ENCODE data around the gene CRYBG3.

The CRYBG3 gene

DNA sequence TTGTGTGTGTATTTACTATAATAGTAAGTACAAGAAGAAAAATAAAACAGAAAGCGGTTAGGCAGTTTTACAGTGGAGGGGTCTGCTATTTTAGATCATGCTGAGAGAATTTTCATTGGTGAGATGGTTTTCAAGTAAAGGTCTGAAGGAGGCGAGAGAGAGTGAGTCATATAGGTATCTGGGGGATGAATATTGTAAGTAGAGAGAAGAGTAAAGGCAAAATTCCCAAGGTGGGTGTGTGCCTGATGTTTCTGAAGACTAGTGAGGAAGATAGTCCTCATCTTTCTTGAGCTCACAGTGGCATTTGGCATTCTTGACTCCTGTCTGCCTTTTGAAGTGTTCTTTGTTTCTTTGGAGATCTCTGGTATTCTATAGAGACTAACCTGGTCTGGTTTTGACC, 38.6 kb downstream of the CRYBG3 start:
- Histone ChIP-seq H3K27me3 (ENCODE audit: low read depth) (no peaks in the 10 kb centered on the region), H3K9me3 (no peaks in the 10 kb centered on the region), H3K4me3 (no peak overlapping the region), H3K4me1 (0 out of 2 replicates have a peak, but pooled peaks cover 3% of the 10 kb centered on the region), H3K36me3 (replicated peaks) (no peaks in the 10 kb centered on the region)
- in situ Hi-C loops (cut with MboI; ENCODE audit: low sequenced_read_pairs): no loop called here
- no peak for DNase-seq (ENCODE audit: low spot score in 2 of 2)

DNA sequence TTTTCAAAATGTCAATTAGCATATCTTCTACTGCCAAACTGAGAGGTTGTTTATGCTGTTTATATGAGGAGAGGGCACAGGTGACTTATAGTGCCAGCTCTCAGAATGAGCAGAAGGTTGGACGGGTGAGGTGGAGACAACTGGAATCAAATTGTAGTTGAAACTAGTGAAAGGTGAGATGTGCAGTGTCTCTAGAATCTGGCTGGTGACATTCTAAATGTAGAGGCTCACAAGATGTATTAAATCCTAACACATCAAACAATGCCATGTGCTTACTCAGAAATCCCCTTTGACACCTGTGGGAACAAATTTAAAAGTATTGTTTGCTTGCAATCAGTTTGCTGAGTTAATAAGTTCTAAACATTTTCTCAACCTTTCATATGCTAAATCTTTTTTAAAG, 40.8 kb downstream of the CRYBG3 start:
- no peaks in the 10 kb centered on the region for H3K9me3 ChIP-seq
- peak in 1 of 2 experiments; percentile 17 for DNase-seq (ENCODE audit: low spot score in 2 of 2)
- H3K27me3 ChIP-seq (ENCODE audit: low read depth): no peaks in the 10 kb centered on the region
- in situ Hi-C loops (cut with MboI; ENCODE audit: low sequenced_read_pairs): no loop called here
- H3K36me3 ChIP-seq (replicated peaks): no peaks in the 10 kb centered on the region
- no peak overlapping the region for H3K4me3 ChIP-seq
- 0 out of 2 replicates have a peak, but pooled peaks cover 3% of the 10 kb centered on the region for H3K4me1 ChIP-seq

DNA sequence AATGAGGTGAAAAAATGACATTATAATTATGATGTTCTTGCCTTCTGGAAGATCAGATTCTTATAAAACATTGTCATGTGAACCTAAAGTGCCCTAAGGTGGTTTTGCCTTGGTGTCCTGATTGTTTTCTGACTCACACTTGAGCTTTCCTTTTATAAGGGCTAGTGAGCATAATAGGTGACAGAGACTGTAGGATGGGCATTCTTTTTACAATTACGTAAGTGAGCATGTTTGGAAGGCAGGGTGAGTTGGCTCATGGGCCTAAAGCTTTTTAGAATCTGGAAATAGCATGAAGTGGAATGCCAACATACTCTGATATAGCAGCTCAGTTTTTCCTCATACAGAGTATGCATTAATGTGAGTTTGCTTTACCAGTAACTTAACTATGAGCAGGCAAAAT, 41.2 kb downstream of the CRYBG3 start:
- DNase-seq (ENCODE audit: low spot score in 2 of 2): peak in 1 of 2 experiments; percentile 15
- in situ Hi-C loops (cut with MboI; ENCODE audit: low sequenced_read_pairs): no loop called here
- Histone ChIP-seq H3K27me3 (ENCODE audit: low read depth) (no peaks in the 10 kb centered on the region), H3K36me3 (replicated peaks) (no peaks in the 10 kb centered on the region), H3K4me3 (no peak overlapping the region), H3K4me1 (0 out of 2 replicates have a peak, but pooled peaks cover 3% of the 10 kb centered on the region), H3K9me3 (no peaks in the 10 kb centered on the region)

GRCh38 chr3:97863775-97864174, 42.0 kb downstream of the CRYBG3 start:
- in situ Hi-C loops (cut with MboI; ENCODE audit: low sequenced_read_pairs): no loop called here
- no peak overlapping the region for H3K4me3 ChIP-seq
- DNase-seq (ENCODE audit: low spot score in 2 of 2): no peak

DNA sequence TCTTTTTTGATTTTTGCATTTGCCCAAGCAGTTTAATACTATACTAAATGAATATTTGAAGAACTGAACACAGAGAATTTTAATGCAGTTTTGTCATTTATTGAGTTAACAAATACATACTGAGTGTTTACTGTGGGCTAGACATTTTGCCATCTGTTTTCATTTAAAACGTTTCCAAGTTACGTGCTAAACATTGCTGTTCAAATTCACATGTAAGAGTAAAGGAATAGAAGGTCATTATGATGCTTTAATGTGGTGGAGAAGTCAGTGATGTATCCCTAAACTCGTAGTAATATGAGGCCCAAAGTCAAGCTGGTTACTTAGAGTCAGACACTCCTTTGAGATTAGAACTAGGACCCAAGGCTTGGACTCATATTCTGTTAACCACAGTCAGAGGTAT, 49.4 kb downstream of the CRYBG3 start:
- Histone ChIP-seq H3K27me3 (ENCODE audit: low read depth) (no peaks in the 10 kb centered on the region), H3K4me1 (no peaks in the 10 kb centered on the region), H3K36me3 (replicated peaks) (no peaks in the 10 kb centered on the region), H3K9me3 (no peaks in the 10 kb centered on the region), H3K4me3 (no peak overlapping the region)
- DNase-seq (ENCODE audit: low spot score in 2 of 2): no peak
- in situ Hi-C loops (cut with MboI; ENCODE audit: low sequenced_read_pairs): no loop called here

More at GRCh38 chr3:97863775-97864174, 42.0 kb downstream of the CRYBG3 start:
- H3K36me3 ChIP-seq (replicated peaks): no peaks in the 10 kb centered on the region
- 0 out of 2 replicates have a peak, but pooled peaks cover 3% of the 10 kb centered on the region for H3K4me1 ChIP-seq
- H3K9me3 ChIP-seq: no peaks in the 10 kb centered on the region
- H3K27me3 ChIP-seq (ENCODE audit: low read depth): no peaks in the 10 kb centered on the region

DNA sequence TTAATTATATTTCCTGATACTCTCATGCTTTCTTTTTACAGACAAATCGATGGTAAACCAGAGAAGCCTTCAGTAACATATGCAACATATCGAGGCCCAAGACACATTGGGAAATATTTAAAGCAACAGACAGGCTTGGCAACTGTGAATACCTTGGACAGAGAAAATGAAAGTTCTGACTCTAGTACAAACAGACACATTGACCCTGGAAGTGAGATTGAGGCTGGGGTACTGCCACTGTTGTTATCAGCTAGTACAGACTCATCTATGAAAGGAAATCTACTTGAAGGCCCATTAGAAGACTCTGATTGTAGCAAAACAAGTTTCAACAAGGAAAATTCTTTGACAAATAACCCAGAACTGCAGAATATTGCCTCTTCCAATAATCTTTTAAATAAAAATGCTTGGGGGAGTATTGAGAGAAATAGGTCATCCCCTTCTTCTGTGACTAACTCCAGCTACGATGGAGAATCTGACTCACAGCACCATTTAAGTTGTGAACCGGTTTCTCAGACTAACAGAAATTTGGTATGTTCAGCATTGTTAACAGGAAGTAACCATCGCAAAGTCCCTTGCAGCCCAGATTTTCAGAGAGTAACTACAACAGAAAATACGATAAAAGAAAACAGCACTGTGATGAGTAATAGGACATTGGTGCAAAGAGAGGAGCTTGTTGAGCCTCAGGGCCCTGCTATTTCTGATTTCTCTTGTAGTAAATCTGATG, 50.2 kb downstream of the CRYBG3 start:
- H3K4me3 ChIP-seq: no peak overlapping the region
- in situ Hi-C loops (cut with MboI; ENCODE audit: low sequenced_read_pairs): no loop called here
- no peaks in the 10 kb centered on the region for H3K9me3 ChIP-seq
- H3K36me3 ChIP-seq (replicated peaks): no peaks in the 10 kb centered on the region
- DNase-seq (ENCODE audit: low spot score in 2 of 2): no peak
- H3K4me1 ChIP-seq: no peaks in the 10 kb centered on the region
- H3K27me3 ChIP-seq (ENCODE audit: low read depth): no peaks in the 10 kb centered on the region

DNA sequence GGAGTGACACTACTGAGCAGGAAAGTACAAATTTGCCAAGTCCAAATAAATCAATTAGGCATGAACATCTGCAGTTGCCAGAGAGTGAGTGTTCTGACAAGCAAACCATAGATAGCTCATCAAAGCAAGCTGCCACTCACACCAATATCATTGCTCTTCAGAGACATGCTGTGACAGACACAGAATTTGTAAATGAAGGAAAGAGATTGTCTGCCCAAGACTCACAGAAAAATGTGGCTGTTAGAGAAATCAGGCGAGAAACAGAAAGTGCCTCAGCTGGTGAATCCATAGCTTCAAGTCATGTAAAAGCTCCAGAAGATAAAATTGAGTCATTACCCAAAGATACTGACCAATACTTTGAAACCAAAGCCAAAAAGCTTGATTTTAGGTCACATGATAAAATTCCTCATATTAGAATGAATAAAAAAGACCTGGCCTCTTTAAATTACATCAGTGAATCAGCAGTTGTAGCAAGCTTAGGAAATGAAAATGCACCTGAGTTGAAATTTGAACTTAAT, 50.8 kb downstream of the CRYBG3 start:
- H3K4me3 ChIP-seq: no peak overlapping the region
- no peaks in the 10 kb centered on the region for H3K27me3 ChIP-seq (ENCODE audit: low read depth)
- H3K4me1 ChIP-seq: no peaks in the 10 kb centered on the region
- no peaks in the 10 kb centered on the region for H3K36me3 ChIP-seq (replicated peaks)
- no peaks in the 10 kb centered on the region for H3K9me3 ChIP-seq
- in situ Hi-C loops (cut with MboI; ENCODE audit: low sequenced_read_pairs): no loop called here
- DNase-seq (ENCODE audit: low spot score in 2 of 2): no peak

DNA sequence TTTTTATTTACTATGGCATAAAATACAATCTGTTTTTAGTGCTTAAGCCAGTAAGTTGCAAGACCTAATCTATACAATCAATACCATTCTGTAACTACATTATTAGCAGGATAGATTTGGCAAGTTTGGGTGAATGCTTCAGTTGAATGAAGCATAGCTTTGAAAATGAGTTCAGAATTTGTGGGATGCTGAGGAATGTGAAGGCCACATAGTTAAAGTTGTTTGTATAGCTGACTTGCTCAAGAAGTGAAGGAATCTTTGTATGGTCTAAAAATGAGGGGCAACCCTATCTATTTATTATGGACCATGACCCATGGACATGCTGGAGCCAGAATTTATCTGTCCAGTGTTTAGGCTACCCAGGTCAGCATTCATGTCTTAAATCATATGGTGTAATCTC, 58.5 kb downstream of the CRYBG3 start:
- Histone ChIP-seq H3K4me3 (no peak overlapping the region), H3K9me3 (no peaks in the 10 kb centered on the region), H3K4me1 (no peaks in the 10 kb centered on the region), H3K36me3 (replicated peaks) (no peaks in the 10 kb centered on the region), H3K27me3 (ENCODE audit: low read depth) (no peaks in the 10 kb centered on the region)
- DNase-seq (ENCODE audit: low spot score in 2 of 2): no peak
- in situ Hi-C loops (cut with MboI; ENCODE audit: low sequenced_read_pairs): no loop called here

GRCh38 chr3:97882975-97883598, 61.3 kb downstream of the CRYBG3 start:
- no peaks in the 10 kb centered on the region; the same call in 1 of the 2 replicates for H3K36me3 ChIP-seq (replicated peaks)
- no peak for DNase-seq (ENCODE audit: low spot score in 2 of 2)
- H3K27me3 ChIP-seq (ENCODE audit: low read depth): no peaks in the 10 kb centered on the region
- in situ Hi-C loops (cut with MboI; ENCODE audit: low sequenced_read_pairs): no loop called here
- no peaks in the 10 kb centered on the region for H3K4me1 ChIP-seq
- H3K4me3 ChIP-seq: no peak overlapping the region
- no peaks in the 10 kb centered on the region for H3K9me3 ChIP-seq

DNA sequence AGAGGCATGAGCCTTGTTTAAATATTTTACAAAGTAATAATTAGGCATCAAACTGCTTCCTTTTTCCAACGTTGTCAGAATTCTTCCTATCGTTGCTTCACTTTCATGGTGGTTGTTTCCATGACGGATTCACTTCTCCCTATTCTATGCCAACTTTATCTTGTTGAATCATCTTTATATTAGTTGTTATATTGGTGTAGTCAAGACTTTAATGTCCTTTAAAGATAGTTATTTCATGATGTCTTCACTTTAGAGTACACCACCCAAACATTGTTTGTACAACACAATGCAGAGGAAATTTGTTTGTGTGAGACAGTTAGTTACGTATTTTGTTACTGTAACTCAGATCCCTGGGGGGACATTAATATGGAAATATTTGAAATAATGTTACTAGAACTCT, 61.9 kb downstream of the CRYBG3 start:
- DNase-seq (ENCODE audit: low spot score in 2 of 2): no peak
- in situ Hi-C loops (cut with MboI; ENCODE audit: low sequenced_read_pairs): no loop called here

DNA sequence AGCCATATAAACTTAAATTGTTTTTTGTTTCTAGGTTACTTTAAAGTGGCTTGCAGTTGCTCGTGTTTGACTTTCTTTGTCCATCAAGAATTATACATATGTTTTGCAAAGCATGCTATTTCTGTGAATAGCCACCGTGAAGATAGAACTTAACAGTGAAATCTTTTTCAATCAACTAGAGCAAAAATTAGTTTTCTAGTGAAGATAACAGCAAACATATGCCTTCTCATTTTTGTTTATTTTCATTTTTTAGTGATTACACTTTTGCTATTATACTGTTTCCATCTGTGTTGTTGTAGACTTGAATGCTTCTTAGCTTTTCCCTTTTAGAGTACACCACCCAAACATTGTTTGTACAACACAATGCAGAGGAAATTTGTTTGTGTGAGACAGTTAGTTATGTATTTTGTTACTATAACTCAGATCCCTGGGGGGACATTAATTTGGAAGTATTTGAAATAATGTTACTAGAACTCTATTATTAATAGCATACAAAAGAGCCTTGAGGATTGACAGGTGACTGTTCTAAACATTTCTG, 62.8 kb downstream of the CRYBG3 start:
- no peak for DNase-seq (ENCODE audit: low spot score in 2 of 2)
- Histone ChIP-seq H3K27me3 (ENCODE audit: low read depth) (no peaks in the 10 kb centered on the region), H3K4me1 (no peaks in the 10 kb centered on the region), H3K4me3 (no peak overlapping the region), H3K36me3 (replicated peaks) (peaks cover 9% of the 10 kb centered on the region), H3K9me3 (no peaks in the 10 kb centered on the region)
- in situ Hi-C loops (cut with MboI; ENCODE audit: low sequenced_read_pairs): no loop called here

More for the DNA sequence above, 61.9 kb downstream of the CRYBG3 start:
- no peaks in the 10 kb centered on the region for H3K27me3 ChIP-seq (ENCODE audit: low read depth)
- H3K4me3 ChIP-seq: no peak overlapping the region
- no peaks in the 10 kb centered on the region for H3K9me3 ChIP-seq
- H3K4me1 ChIP-seq: no peaks in the 10 kb centered on the region
- H3K36me3 ChIP-seq (replicated peaks): peaks cover 3% of the 10 kb centered on the region

- in situ Hi-C loops (cut with MboI; ENCODE audit: low sequenced_read_pairs): no loop called here
- Histone ChIP-seq H3K36me3 (replicated peaks) (peaks cover 9% of the 10 kb centered on the region), H3K27me3 (ENCODE audit: low read depth) (no peaks in the 10 kb centered on the region), H3K4me1 (no peaks in the 10 kb centered on the region), H3K9me3 (no peaks in the 10 kb centered on the region), H3K4me3 (no peak overlapping the region)
- no peak for DNase-seq (ENCODE audit: low spot score in 2 of 2)
Measured at GRCh38 chr3:97885931-97886824, 64.4 kb downstream of the CRYBG3 start.

- no peaks in the 10 kb centered on the region for H3K4me1 ChIP-seq
Measured at GRCh38 chr3:97889814-97890213, 68.0 kb downstream of the CRYBG3 start.

More at GRCh38 chr3:97889814-97890213, 68.0 kb downstream of the CRYBG3 start:
- Histone ChIP-seq H3K9me3 (no peaks in the 10 kb centered on the region), H3K36me3 (replicated peaks) (peaks cover 9% of the 10 kb centered on the region), H3K27me3 (ENCODE audit: low read depth) (no peaks in the 10 kb centered on the region), H3K4me3 (no peak overlapping the region)
- DNase-seq (ENCODE audit: low spot score in 2 of 2): no peak
- in situ Hi-C loops (cut with MboI; ENCODE audit: low sequenced_read_pairs): no loop called here
